Measurements from ENCODE around the gene SPON1. TPM values are rescaled to one million over a fixed set of nuclear protein-coding genes. Genes with fewer than 3 reads are reported as not detected.

Gene SPON1
- total RNA-seq, 2 experiments from 2014 or later = 0.96 to 1.4 TPM

DNA sequence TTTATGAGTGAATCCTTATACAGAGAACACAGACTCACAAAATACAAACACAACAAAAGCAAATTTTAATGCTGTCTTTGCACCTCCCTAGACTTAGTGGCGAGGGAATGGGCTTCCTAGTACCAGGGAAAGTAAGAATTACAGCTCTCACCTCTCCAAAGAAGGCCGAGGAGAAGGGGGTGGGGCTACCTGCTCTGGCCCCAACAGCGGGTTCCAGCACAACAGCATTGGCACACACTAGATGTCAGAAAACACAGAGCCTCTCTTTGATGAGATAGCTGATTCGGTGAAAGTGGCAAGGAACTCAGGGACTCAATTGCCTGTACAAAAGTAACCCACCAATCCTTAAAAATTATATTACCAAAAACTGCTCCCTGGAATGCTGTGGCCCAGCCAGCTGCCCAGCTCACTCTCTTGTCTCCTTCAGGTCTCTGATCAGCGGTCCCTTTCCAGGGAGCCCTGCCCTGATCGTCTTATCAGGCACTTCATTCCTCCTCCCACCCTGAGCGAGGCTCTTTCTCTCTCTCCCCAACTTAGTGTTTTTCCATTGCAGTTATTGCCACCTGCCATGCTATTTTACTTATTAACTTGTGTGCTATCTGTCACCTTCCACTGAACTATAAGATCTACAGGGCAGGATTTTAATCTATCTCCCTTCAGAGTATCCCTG lies 30.7 kb downstream of the SPON1 start:
- intact Hi-C loops (cut with micrococcal nuclease) = no loop called here
- ChIA-PET CTCF (no interaction called here), POLR2A (no interaction called here)
- ATAC-seq = no peak
- H3K36me3 Mint-ChIP-seq (ENCODE audit: low read depth) = no peaks in the 10 kb centered on the region
- no peaks in the 10 kb centered on the region for H3K4me1 Mint-ChIP-seq (ENCODE audit: low read depth)
- H3K9me3 Mint-ChIP-seq = no peaks in the 10 kb centered on the region
- DNase-seq = no peak
- peaks cover 1% of the 10 kb centered on the region for H3K27me3 Mint-ChIP-seq
- no peak for TF ChIP-seq CTCF (IDR thresholded peaks at IDR 0.05)
- H3K4me3 Mint-ChIP-seq = no peak overlapping the region
- no peak overlapping the region for H3K27ac Mint-ChIP-seq

GRCh38 chr11:13997881-13998280 lies 35.4 kb downstream of the SPON1 start:
- POLR2A ChIA-PET = no interaction called here
- CTCF ChIA-PET = no interaction called here
- peaks cover 1% of the 10 kb centered on the region for H3K27me3 Mint-ChIP-seq
- no peaks in the 10 kb centered on the region for H3K36me3 Mint-ChIP-seq (ENCODE audit: low read depth)
- ATAC-seq (no peak), DNase-seq (no peak)
- intact Hi-C loops (cut with micrococcal nuclease) = no loop called here
- H3K9me3 Mint-ChIP-seq = peaks cover 11% of the 10 kb centered on the region
- H3K4me3 Mint-ChIP-seq = no peak overlapping the region
- TF ChIP-seq CTCF (IDR thresholded peaks at IDR 0.05) = no peak
- no peak overlapping the region for H3K27ac Mint-ChIP-seq
- H3K4me1 Mint-ChIP-seq (ENCODE audit: low read depth) = no peaks in the 10 kb centered on the region

- Mint-ChIP-seq H3K36me3 (ENCODE audit: low read depth) (no peaks in the 10 kb centered on the region), H3K27me3 (no peaks in the 10 kb centered on the region), H3K27ac (no peak overlapping the region), H3K4me3 (no peak overlapping the region), H3K4me1 (ENCODE audit: low read depth) (no peaks in the 10 kb centered on the region), H3K9me3 (peaks cover 13% of the 10 kb centered on the region)
- ChIA-PET POLR2A (interaction anchor here (1.0 kb wide), 1 partner anchor 43 kb away, joined by 3 read pairs; no protein-coding TSS in a partner anchor), CTCF (no interaction called here)
- ATAC-seq (no peak), DNase-seq (no peak)
- TF ChIP-seq CTCF (IDR thresholded peaks at IDR 0.05) = no peak
- intact Hi-C loops (cut with micrococcal nuclease) = no loop called here
Measured at GRCh38 chr11:13999704-14000103, 37.2 kb downstream of the SPON1 start.

DNA sequence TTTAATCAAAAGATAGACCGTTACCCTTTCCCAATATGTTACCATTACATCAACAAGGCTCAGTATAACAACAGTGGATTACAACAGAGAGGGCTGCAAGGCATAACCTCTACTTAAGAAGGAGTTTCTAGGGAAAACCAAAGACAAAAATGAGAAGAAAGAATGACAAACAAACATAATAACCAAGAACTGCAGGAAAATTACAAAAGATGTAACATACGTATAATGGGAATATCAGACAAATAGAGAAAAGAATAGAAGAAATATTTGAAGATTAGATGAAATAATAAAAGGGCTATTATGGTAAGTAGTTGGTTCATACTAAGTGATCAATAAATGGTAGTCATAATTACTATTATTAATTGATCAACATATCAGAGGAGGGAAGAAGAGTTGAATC lies 39.1 kb downstream of the SPON1 start:
- intact Hi-C loops (cut with micrococcal nuclease) = no loop called here
- no peak for TF ChIP-seq CTCF (IDR thresholded peaks at IDR 0.05)
- Mint-ChIP-seq H3K4me3 (no peak overlapping the region), H3K4me1 (ENCODE audit: low read depth) (no peaks in the 10 kb centered on the region), H3K9me3 (peaks cover 13% of the 10 kb centered on the region), H3K27ac (no peak overlapping the region), H3K27me3 (no peaks in the 10 kb centered on the region), H3K36me3 (ENCODE audit: low read depth) (no peaks in the 10 kb centered on the region)
- DNase-seq = no peak
- ChIA-PET POLR2A (no interaction called here), CTCF (no interaction called here)
- ATAC-seq = no peak

DNA sequence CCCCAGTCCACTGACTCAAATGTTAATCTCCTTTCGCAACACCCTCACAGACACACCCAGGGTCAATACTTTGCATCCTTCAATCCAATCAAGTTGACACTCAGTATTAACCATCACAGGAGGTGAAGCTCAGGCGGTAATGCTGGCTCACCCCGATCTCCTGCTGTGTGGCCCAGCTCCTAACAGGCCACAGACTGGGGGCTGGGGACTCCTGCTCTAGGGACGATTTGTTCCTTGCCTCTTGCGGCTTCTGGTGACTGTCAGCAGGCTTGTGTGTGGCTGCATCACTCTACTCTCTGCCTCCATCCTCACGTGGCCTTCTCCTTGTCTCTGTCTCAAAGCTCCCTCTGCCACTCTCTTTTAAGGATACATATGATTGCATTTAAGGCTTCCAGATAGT lies 45.0 kb downstream of the SPON1 start:
- ATAC-seq (no peak), DNase-seq (no peak)
- no peak overlapping the region for H3K27ac Mint-ChIP-seq
- no peak for TF ChIP-seq CTCF (IDR thresholded peaks at IDR 0.05)
- ChIA-PET POLR2A (no interaction called here), CTCF (no interaction called here)
- H3K9me3 Mint-ChIP-seq = peaks cover 2% of the 10 kb centered on the region
- no peak overlapping the region for H3K4me3 Mint-ChIP-seq
- no peaks in the 10 kb centered on the region for H3K4me1 Mint-ChIP-seq (ENCODE audit: low read depth)
- intact Hi-C loops (cut with micrococcal nuclease) = no loop called here
- no peaks in the 10 kb centered on the region for H3K27me3 Mint-ChIP-seq
- H3K36me3 Mint-ChIP-seq (ENCODE audit: low read depth) = no peaks in the 10 kb centered on the region

Data from activated CD8-positive, alpha-beta T cell treated with anti-CD3 and anti-CD28 coated beads for 36 hours (primary cell).